Keratinocyte (primary cell): ENCODE measurements around the gene ZNF691. TPM values are rescaled to one million over a fixed set of nuclear protein-coding genes. Genes with fewer than 3 reads are reported as not detected.

Source experiments
- DNase-seq: peaks from one replicate; pipeline ENCODE4 v3.0.0-alpha.2; 2011; ENCODE audit warnings: low read depth, missing footprints, low spot score
- FAIRE-seq: peaks from 2 replicates; lab custom pipeline; 2011; peaks lifted over from hg19 to GRCh38; lab: Jason Lieb, UNC
- H2AFZ ChIP-seq: 2 replicates; pipeline ENCODE4 v1.6.0; 2012; ENCODE audit warnings: low read length, control low read depth, inconsistent platforms; ENCODE audit not compliant: control insufficient read depth
- H3K27ac ChIP-seq: 2 replicates; pipeline ENCODE4 v1.5.1; 2011; ENCODE audit warnings: low read length; ENCODE audit not compliant: control insufficient read depth, insufficient read depth
- H3K27me3 ChIP-seq: 3 replicates; pipeline ENCODE4 v1.6.0; 2011; ENCODE audit warnings: low read length; ENCODE audit not compliant: control insufficient read depth, insufficient read depth; ENCODE audit errors: extremely low read depth
- H3K36me3 ChIP-seq, 2 experiments: 2 replicates in 1 of 2; 3 replicates in 1 of 2; pipeline ENCODE4 v1.5.1; 2011; ENCODE audit warnings: low read length in 2 of 2, mild to moderate bottlenecking in 1 of 2; ENCODE audit not compliant: control insufficient read depth in 2 of 2, insufficient read depth in 2 of 2; ENCODE audit errors: extremely low read depth in 1 of 2
- H3K4me1 ChIP-seq: 3 replicates; pipeline ENCODE4 v1.5.1; 2011; ENCODE audit warnings: low read length; ENCODE audit not compliant: control insufficient read depth, insufficient read depth; ENCODE audit errors: extremely low read depth
- H3K4me2 ChIP-seq: 3 replicates; pipeline ENCODE4 v1.6.0; 2011; ENCODE audit warnings: low read depth, low read length; ENCODE audit not compliant: control insufficient read depth, insufficient read depth; ENCODE audit errors: extremely low read depth
- H3K4me3 ChIP-seq, 3 experiments: fragments of 200-600 bp in 1 of 3; sonication (generic) in 1 of 3; 2 replicates in 2 of 3; 3 replicates in 1 of 3; pipeline ENCODE4 v1.5.1; 2011 to 2016; ENCODE audit warnings: low read length in 3 of 3, mild to moderate bottlenecking in 3 of 3, control low read depth in 2 of 3, inconsistent platforms in 1 of 3, low read depth in 1 of 3, mixed read lengths in 1 of 3, mixed run types in 1 of 3, moderate library complexity in 1 of 3; ENCODE audit not compliant: control insufficient read depth in 2 of 3, insufficient read depth in 2 of 3; ENCODE audit errors: extremely low read depth in 1 of 3
- H3K79me2 ChIP-seq: 2 replicates; pipeline ENCODE4 v1.6.0; 2012; ENCODE audit warnings: low read length; ENCODE audit not compliant: control insufficient read depth, insufficient read depth
- H3K9ac ChIP-seq: 3 replicates; pipeline ENCODE4 v1.6.0; 2011; ENCODE audit warnings: low read length; ENCODE audit not compliant: control insufficient read depth, insufficient read depth; ENCODE audit errors: extremely low read depth
- H3K9me1 ChIP-seq: 3 replicates; pipeline ENCODE4 v1.6.0; 2011; ENCODE audit warnings: low read length; ENCODE audit not compliant: control insufficient read depth, insufficient read depth; ENCODE audit errors: extremely low read depth
- H3K9me3 ChIP-seq: 2 replicates; pipeline ENCODE4 v1.5.1; 2012; ENCODE audit warnings: low read depth, low read length; ENCODE audit not compliant: control insufficient read depth
- H4K20me1 ChIP-seq: 3 replicates; pipeline ENCODE4 v1.6.0; 2011; ENCODE audit warnings: low read length; ENCODE audit not compliant: control insufficient read depth, insufficient read depth; ENCODE audit errors: extremely low read depth
- EZH2 ChIP-seq: IDR thresholded peaks from one replicate; pipeline ENCODE4 v1.6.1; 2012; ENCODE audit warnings: inconsistent platforms, mild to moderate bottlenecking, low read length, moderate library complexity
- dilution Hi-C: fragments of 300-500 bp; cut with MboI; formaldehyde crosslinking; loops from one replicate; pipeline ENCODE4 v1.7.0; 2020; ENCODE audit warnings: low sequenced_read_pairs; ENCODE audit not compliant: extremely low pct_ligation_motif_present
- polyA plus RNA-seq, 5 experiments: library from polyadenylated mRNA; depleted of rRNA in 3 of 5; stranded (reverse) in 3 of 5; stranded (forward) in 1 of 5; unstranded in 1 of 5; fragments of >200 nt; gene quantifications; 1 replicate in 1 of 5; 2 replicates in 3 of 5; 3 replicates in 1 of 5; pipeline versions ENCODE4 v1.2.1 to v1.2.3, GENCODE V29; 2011 to 2012; ENCODE audit warnings: missing spikeins in 2 of 5, low read depth in 1 of 5, low replicate concordance in 1 of 5
- TF ChIP-seq, protein P1 (sequence below), 3 experiments: IDR thresholded peaks in 1 of 3; conservative IDR thresholded peaks in 1 of 3; optimal IDR thresholded peaks in 1 of 3; 2 replicates in 2 of 3; 3 replicates in 1 of 3; pipeline versions ENCODE3 to v1.5.1; 2011; ENCODE audit warnings: low read length in 3 of 3, mild to moderate bottlenecking in 3 of 3, moderate library complexity in 2 of 3, control low read depth in 1 of 3, inconsistent platforms in 1 of 3; ENCODE audit not compliant: insufficient read depth in 2 of 3; ENCODE audit errors: extremely low read depth in 1 of 3

The ZNF691 gene
- polyA plus RNA-seq, 1 donor (not counting 4 experiments of a cell fraction or from before 2014, with no cell fraction given): 3.8 TPM

DNA sequence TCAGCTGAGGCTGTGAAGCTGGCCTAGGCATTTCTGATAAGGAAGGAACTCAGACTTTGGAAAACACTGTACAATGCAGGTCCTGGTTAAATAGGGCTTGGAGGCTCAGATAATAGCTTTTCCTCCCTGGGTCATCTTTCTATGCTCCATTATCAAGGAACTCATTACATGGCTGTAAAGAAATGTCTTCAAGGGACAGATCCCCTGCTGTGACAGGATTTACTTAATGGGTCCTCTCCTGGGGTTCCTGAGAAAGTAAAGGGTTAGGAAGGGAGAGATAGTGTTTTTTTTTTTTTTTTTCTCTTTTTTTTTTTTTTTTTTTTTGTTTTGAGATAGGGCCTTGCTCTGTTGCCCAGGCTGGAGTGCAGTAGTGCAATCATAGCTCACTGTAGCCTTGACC is 15.1 kb upstream of the ZNF691 start:
- no peak for FAIRE-seq
- dilution Hi-C loops: no loop called here

DNA sequence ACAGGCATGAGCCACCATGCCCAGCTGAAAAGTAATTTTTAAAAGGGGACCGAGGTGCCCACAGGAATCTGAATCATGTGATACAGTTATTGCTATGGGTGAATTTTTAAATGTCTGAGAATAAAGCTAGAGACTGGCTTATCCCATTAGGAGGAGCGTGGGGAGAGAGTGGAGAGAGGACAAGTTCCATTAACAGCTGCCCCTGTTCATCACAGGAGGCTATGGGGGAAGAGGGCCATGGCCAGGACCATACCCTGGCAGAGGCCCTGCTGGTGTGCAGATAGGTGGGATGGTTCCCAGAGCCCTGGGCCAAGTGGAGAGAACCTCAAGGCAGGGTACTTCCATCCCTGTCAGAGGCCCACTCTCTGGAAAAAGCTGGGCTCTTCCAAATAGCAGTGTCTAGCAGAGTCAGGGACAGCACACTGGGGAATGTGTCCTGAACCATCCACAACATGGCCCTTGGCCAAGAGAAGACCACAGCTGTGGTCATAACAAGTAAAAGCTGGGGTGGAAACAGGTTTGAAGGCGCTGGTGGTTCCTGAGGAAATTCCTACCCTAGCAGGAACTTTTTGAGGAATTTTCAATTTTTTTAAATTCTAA is 13.7 kb upstream of the ZNF691 start:
- dilution Hi-C loops: no loop called here
- Histone ChIP-seq H3K9me1 (no peaks in the 10 kb centered on the region), H3K9ac (no peak overlapping the region), H3K36me3 (peaks cover 0 to 2% of the 10 kb centered on the region in 2 experiments), H3K27ac (no peak overlapping the region), H4K20me1 (no peaks in the 10 kb centered on the region), H2AFZ (no peak overlapping the region), H3K27me3 (no peaks in the 10 kb centered on the region), H3K9me3 (no peaks in the 10 kb centered on the region), H3K4me2 (no peak overlapping the region), H3K4me1 (no peaks in the 10 kb centered on the region), H3K79me2 (no peaks in the 10 kb centered on the region), H3K4me3 (no peak overlapping the region)
- FAIRE-seq (no peak), DNase-seq (no peak)
- TF ChIP-seq, protein P1, sequence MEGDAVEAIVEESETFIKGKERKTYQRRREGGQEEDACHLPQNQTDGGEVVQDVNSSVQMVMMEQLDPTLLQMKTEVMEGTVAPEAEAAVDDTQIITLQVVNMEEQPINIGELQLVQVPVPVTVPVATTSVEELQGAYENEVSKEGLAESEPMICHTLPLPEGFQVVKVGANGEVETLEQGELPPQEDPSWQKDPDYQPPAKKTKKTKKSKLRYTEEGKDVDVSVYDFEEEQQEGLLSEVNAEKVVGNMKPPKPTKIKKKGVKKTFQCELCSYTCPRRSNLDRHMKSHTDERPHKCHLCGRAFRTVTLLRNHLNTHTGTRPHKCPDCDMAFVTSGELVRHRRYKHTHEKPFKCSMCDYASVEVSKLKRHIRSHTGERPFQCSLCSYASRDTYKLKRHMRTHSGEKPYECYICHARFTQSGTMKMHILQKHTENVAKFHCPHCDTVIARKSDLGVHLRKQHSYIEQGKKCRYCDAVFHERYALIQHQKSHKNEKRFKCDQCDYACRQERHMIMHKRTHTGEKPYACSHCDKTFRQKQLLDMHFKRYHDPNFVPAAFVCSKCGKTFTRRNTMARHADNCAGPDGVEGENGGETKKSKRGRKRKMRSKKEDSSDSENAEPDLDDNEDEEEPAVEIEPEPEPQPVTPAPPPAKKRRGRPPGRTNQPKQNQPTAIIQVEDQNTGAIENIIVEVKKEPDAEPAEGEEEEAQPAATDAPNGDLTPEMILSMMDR (optimal IDR thresholded peaks at IDR 0.05 in 1 of 3, IDR thresholded peaks at IDR 0.05 in 1 of 3, conservative IDR thresholded peaks at IDR 0.05 in 1 of 3; ENCODE audit: extremely low read depth in 1 of 3, insufficient read depth in 2 of 3, low read length in 3 of 3): no peak
- no peak for TF ChIP-seq EZH2

More for the DNA sequence above, 15.1 kb upstream of the ZNF691 start:
- Histone ChIP-seq H2AFZ (no peak overlapping the region), H3K4me2 (no peak overlapping the region), H3K27ac (no peak overlapping the region), H3K79me2 (no peaks in the 10 kb centered on the region), H3K9me3 (no peaks in the 10 kb centered on the region), H3K9ac (no peak overlapping the region), H3K27me3 (no peaks in the 10 kb centered on the region), H3K9me1 (no peaks in the 10 kb centered on the region), H3K36me3 (peaks cover 0 to 2% of the 10 kb centered on the region in 2 experiments), H3K4me1 (no peaks in the 10 kb centered on the region), H4K20me1 (no peaks in the 10 kb centered on the region), H3K4me3 (no peak overlapping the region)
- TF ChIP-seq, protein P1 (optimal IDR thresholded peaks at IDR 0.05 in 1 of 3, IDR thresholded peaks at IDR 0.05 in 1 of 3, conservative IDR thresholded peaks at IDR 0.05 in 1 of 3; ENCODE audit: extremely low read depth in 1 of 3, insufficient read depth in 2 of 3, low read length in 3 of 3): no peak
- no peak for TF ChIP-seq EZH2
- DNase-seq: no peak
